Activated T-helper 1 cell treated with anti-CD3 and anti-CD28 coated beads, Interleukin-12 subunit alpha, Interleukin-12 subunit beta, Interleukin-2, Interleukin-4 antibody, amounts not matched to agents 30 ng/mL and 10 ng/mL and 1 ng/mL, durations not matched to agents 14 hours and 24 hours and 36 hours (primary cell): Measurements from ENCODE around the gene TLL2. TPM values are rescaled to one million over a fixed set of nuclear protein-coding genes. Genes with fewer than 3 reads are reported as not detected.

Source experiments
- DNase-seq: peaks from one replicate; pipeline ENCODE4 v3.0.0; 2021; ENCODE audit warnings: low spot score
- H3K27ac Mint-ChIP-seq: one replicate; pipeline ENCODE4 v1.8.0; 2021; ENCODE audit warnings: mild to moderate bottlenecking, mixed read lengths
- H3K27me3 Mint-ChIP-seq: one replicate; pipeline ENCODE4 v1.8.0; 2022; ENCODE audit warnings: mild to moderate bottlenecking, moderate library complexity, mixed read lengths; ENCODE audit not compliant: insufficient read depth
- H3K36me3 Mint-ChIP-seq: one replicate; pipeline ENCODE4 v1.8.0; 2021; ENCODE audit warnings: low read depth, mixed read lengths
- H3K4me1 Mint-ChIP-seq: one replicate; pipeline ENCODE4 v1.8.0; 2021; ENCODE audit warnings: low read depth, mixed read lengths
- H3K4me3 Mint-ChIP-seq: one replicate; pipeline ENCODE4 v1.8.0; 2021; ENCODE audit warnings: mild to moderate bottlenecking, moderate library complexity, mixed read lengths
- H3K9me3 Mint-ChIP-seq: one replicate; pipeline ENCODE4 v1.8.0; 2021; ENCODE audit warnings: mixed read lengths
- intact Hi-C: fragments of 100-400 bp; cut with micrococcal nuclease; formaldehyde crosslinking; loops from one replicate; pipeline ENCODE4 v1.15.1; 2024
- total RNA-seq: library from RNA; stranded (reverse); gene quantifications from 2 replicates; pipeline ENCODE4 v1.2.3, GENCODE V29; 2022

The TLL2 gene
- total RNA-seq, 1 donor from 2014 or later: not detected

DNA sequence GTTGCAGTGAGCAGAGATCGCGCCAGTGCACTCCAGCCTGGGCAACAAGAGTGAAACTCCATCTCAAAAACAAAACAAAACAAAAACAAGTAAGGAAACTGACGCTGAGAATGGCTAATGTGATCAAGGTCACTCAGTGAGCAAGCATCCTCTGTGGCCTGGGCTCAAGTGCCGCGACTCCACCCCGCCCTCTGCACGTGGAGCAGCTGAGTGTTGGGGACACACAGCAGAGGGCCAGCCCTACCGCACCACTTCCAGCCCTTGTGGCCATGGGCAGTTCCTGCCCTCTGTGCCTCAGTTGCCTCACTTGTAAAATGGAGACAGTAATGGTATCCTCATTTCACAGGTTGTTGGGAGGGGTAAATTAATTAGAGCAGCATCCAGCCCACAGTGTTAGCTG, 134.0 kb downstream of the TLL2 start:
- H3K9me3 Mint-ChIP-seq: no peaks in the 10 kb centered on the region
- H3K4me1 Mint-ChIP-seq: peaks cover 11% of the 10 kb centered on the region
- H3K27me3 Mint-ChIP-seq: peaks cover 14% of the 10 kb centered on the region
- H3K4me3 Mint-ChIP-seq: no peak overlapping the region
- H3K27ac Mint-ChIP-seq: no peak overlapping the region
- DNase-seq: no peak
- no peaks in the 10 kb centered on the region for H3K36me3 Mint-ChIP-seq
- intact Hi-C loops: loop anchor here (10.0 kb wide), 1 partner anchor 835 kb away; no protein-coding TSS in a partner anchor

DNA sequence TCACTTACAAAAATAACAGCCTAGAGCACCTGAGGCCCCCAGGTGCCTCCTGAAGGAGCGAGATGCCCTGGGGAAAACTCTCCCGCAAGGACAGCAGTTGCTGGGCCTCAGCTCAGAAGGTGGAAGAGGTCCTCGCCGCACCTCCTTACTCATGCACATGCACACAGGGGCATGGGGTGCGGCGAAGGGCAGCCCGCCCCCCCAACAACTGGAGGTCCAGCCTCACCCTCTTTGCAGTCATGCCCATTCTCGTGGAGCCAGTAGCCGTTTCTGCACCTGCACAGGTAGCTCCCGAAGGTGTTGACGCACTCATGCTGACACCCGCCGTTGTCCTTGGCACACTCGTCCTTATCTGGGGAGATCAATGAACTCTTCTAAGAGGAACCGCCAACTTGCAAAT, 135.0 kb downstream of the TLL2 start:
- peaks cover 18% of the 10 kb centered on the region for H3K4me1 Mint-ChIP-seq
- peaks cover 11% of the 10 kb centered on the region for H3K27me3 Mint-ChIP-seq
- no peak for DNase-seq
- H3K27ac Mint-ChIP-seq: no peak overlapping the region
- intact Hi-C loops: loop anchor here (10.0 kb wide), 1 partner anchor 836 kb away; no protein-coding TSS in a partner anchor
- H3K36me3 Mint-ChIP-seq: no peaks in the 10 kb centered on the region
- no peak overlapping the region for H3K4me3 Mint-ChIP-seq
- H3K9me3 Mint-ChIP-seq: no peaks in the 10 kb centered on the region

DNA sequence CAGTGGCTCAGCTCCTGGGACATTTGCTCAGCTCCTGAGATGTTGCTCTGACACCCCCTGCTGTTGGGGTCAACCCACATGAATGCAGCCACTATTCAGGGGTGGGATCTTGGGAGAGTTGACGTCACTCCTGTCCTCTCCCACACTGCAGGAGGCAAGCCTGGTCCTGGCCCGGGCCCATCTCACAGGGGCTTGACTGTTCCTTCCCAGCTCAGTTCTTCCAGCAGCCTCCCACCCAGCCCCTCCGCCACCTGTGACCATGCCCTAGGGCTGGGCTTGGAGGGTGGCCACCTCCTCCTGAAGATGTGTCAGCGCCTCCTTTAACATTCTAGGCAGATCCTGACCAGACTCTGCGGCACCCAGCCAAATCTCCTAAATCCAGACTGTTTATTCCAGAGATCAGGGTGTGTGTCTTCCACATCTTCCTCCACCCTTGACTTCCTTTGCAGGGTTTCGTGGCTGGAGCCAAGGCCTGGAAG, 135.9 kb downstream of the TLL2 start:
- no peak for DNase-seq
- Mint-ChIP-seq H3K27me3 (peaks cover 15% of the 10 kb centered on the region), H3K36me3 (no peaks in the 10 kb centered on the region), H3K9me3 (no peaks in the 10 kb centered on the region), H3K27ac (no peak overlapping the region), H3K4me3 (no peak overlapping the region), H3K4me1 (peaks cover 18% of the 10 kb centered on the region)
- intact Hi-C loops: loop anchor here (10.0 kb wide), 1 partner anchor 837 kb away; no protein-coding TSS in a partner anchor

DNA sequence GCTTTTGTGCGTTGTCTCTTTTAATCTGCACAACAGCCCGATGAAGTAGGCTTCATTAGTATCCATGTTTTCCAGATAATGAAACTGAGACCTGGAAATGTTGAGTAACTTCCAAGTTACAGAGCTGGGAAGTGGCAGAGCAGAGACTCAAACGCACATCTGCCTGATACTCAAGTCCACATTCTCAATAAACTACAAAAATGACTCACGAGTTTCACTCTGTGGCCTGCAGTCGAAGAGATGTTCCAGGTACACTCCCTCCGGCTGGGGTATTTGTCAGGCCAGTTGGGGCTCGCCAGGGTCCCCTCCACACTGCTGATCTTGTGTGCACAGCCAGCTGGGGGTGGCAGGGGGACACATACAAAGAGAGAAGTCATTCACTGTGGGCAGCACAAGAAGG, 137.2 kb downstream of the TLL2 start:
- peaks cover 18% of the 10 kb centered on the region for H3K4me1 Mint-ChIP-seq
- DNase-seq: no peak
- no peaks in the 10 kb centered on the region for H3K36me3 Mint-ChIP-seq
- no peaks in the 10 kb centered on the region for H3K9me3 Mint-ChIP-seq
- intact Hi-C loops: loop anchor here (10.0 kb wide), 1 partner anchor 838 kb away; no protein-coding TSS in a partner anchor
- H3K27ac Mint-ChIP-seq: no peak overlapping the region
- no peak overlapping the region for H3K4me3 Mint-ChIP-seq
- H3K27me3 Mint-ChIP-seq: peaks cover 13% of the 10 kb centered on the region

DNA sequence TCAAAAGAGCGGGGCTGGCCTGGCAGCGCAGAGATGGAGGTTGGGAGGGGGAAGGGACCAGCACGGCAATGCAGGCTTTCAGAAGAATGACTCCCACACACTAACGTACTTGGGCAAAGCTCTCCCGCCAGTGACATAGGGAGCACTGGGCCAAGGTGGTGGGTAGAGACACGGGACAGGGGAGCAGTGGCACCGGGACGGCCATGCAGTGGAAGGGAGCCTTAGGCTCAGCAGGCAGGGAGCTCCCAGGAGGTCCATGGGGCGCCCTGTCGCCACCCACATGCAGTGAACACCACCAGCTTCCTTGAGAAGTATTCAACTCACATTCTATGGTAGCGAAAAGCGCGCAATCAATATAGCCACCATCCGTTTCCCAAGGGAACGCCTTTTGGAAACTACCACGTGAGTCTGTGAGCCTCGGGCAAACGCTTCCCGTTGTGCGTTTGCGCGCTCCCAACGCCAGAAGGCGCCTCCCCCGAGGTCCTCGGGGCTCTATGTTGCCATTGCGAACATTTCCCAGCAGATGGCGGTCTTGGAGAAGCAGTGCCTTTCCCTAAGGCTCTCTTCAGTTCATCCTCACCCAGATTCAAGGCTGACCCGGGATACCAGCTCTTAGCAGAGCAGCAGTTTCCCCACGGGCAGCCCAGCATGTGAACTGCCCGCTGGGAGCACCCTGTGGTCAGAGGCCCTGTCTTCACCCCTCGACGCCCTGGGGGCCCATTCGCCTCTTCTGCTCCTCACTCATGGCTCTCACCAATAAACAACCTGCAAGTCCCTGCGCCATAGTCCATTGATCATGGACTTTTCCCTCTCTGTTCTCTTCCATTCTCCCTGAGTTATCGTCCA, 138.5 kb downstream of the TLL2 start:
- DNase-seq: peak; percentile 60
- Mint-ChIP-seq H3K4me1 (peaks cover 18% of the 10 kb centered on the region), H3K27me3 (peaks cover 13% of the 10 kb centered on the region), H3K36me3 (no peaks in the 10 kb centered on the region), H3K4me3 (peak overlapping the region; percentile 74), H3K27ac (no peak overlapping the region), H3K9me3 (no peaks in the 10 kb centered on the region)
- intact Hi-C loops: loop anchor here (2.0 to 10.0 kb wide), 3 partner anchors 136 to 840 kb away; partner anchors contain the start of gene LCOR

DNA sequence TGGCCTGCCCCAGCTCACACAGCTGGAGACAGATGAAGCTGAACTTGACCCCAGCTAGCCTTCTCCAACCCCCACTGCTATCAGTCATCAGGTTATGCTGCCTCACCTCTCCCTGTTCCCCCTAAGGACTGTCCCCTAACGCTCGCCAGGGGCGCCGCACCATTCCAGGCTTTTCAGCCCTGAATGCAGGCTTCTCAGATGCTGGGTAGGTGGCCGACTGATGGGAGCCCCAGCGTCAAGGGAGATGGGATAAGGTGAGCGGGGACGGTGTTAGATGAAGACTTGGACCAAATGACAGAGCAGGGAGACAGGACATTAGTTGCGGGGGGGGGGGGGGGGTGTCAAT, 139.1 kb downstream of the TLL2 start:
- intact Hi-C loops: loop anchor here (2.0 to 10.0 kb wide), 3 partner anchors 136 to 840 kb away; partner anchors contain the start of gene LCOR
- DNase-seq: no peak
- Mint-ChIP-seq H3K4me3 (peak overlapping the region; percentile 74), H3K27ac (no peak overlapping the region), H3K27me3 (peaks cover 13% of the 10 kb centered on the region), H3K36me3 (no peaks in the 10 kb centered on the region), H3K4me1 (peaks cover 18% of the 10 kb centered on the region), H3K9me3 (no peaks in the 10 kb centered on the region)

DNA sequence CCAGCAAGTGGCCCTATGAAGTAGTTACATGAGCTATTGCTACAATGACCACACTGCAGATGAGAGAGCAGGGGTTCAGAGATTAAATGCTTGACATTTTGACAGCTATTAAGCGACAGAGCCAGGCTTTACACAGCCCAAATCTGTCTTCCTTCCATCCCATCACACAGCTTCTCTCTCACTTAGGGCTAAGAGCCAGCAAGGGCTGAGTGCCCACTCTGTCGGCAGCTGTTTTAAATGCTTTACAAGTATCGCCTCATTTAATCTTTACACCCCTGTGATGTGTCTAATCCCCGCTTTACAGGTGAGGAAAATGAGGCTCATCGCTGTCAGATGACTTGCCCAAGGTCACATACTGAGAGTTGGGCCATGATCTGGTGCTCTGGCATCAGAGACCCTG, 139.7 kb downstream of the TLL2 start:
- Mint-ChIP-seq H3K36me3 (no peaks in the 10 kb centered on the region), H3K4me1 (peaks cover 18% of the 10 kb centered on the region), H3K27ac (no peak overlapping the region), H3K27me3 (peaks cover 13% of the 10 kb centered on the region), H3K4me3 (no peak overlapping the region), H3K9me3 (no peaks in the 10 kb centered on the region)
- no peak for DNase-seq
- intact Hi-C loops: loop anchor here (2.0 to 10.0 kb wide), 3 partner anchors 137 to 841 kb away; partner anchors contain the start of gene LCOR

DNA sequence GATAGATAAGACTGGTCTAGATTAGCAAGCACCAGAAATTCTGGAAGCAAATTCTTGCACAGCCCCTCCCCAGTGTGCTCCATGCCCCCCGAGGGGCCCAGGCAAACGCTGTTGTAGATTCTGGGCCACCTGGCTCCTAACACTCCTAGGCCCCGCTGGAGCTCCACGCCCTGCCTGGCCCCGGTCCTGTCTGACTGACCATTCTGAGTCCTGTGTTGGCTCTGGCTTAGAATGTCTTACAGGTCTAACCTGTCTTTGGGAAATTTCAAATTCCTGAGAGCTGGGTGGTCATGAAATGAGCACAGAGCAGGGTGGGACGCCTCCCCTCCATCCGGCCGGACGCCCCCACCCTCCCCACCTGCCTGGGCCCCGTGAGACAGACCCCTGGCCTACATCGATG, 142.4 kb downstream of the TLL2 start:
- Mint-ChIP-seq H3K9me3 (no peaks in the 10 kb centered on the region), H3K4me1 (peaks cover 18% of the 10 kb centered on the region), H3K4me3 (no peak overlapping the region), H3K36me3 (no peaks in the 10 kb centered on the region), H3K27me3 (peaks cover 11% of the 10 kb centered on the region), H3K27ac (no peak overlapping the region)
- no peak for DNase-seq
- intact Hi-C loops: loop anchor here (5.0 to 10.0 kb wide), 2 partner anchors 461 to 843 kb away; partner anchors contain the start of gene LCOR

DNA sequence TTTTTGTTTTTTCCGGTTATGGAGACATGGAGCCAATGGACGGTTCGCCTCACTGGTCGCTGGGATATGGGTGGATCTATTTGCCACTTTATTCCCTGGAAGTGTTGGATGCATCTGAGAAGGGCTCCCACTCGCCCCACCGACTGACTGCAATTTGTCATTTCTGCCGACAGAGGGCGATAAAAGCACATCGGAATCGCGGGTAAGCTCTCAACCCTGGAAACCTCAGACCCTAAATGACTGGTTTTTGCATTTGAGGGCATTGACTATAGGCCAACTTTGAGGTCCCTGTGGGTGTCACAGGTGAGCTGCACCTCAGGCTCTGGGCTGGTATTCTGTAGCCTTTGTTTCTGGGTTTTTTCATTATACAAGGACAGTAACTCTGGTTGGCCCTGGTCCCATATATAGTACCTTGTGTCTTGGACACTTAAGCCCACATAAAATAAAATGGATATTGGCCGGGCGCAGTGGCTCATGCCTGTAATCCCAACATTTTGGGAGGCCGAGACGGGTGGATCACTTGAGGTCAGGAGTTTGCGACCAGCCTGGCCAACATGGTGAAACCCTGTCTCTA, 143.1 kb downstream of the TLL2 start:
- Mint-ChIP-seq H3K27ac (no peak overlapping the region), H3K4me3 (no peak overlapping the region), H3K9me3 (no peaks in the 10 kb centered on the region), H3K36me3 (no peaks in the 10 kb centered on the region), H3K4me1 (peaks cover 16% of the 10 kb centered on the region), H3K27me3 (peaks cover 9% of the 10 kb centered on the region)
- peak; percentile 29 for DNase-seq
- intact Hi-C loops: loop anchor here (5.0 to 10.0 kb wide), 2 partner anchors 462 to 844 kb away; partner anchors contain the start of gene LCOR

DNA sequence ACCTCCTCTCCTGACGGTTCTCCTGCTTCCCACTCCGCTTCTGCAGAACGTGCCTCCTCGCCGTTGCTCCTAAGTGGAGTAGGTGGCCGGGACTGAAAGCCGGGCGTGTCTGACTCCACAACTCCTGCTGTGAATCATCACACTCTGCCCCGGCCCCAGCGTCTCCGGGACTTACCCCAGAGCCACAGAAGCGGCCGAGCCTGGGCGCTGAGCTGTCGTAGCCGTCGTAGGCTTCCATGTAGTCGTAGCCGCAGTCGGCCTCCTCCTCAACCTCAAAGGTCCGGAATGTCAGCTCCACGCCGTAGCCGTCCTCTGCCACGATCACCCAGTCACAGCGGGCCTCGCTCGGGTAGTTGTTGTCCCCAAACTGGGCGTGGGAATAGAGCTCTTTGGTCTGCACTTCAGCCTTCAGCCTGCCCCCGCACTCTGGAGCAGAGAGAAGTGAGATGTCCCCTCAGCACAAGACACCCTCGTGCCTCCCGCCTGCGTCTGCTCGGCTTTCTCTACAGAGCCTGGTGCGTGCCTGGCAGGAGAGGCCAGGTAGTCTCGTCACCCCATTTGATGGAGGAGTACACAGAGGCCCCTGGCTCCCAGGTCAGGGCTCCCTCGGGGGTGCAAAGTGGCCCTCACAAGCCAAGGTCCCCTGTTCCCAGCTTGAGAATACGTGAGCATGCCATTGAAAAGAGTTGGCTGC, 143.7 kb downstream of the TLL2 start:
- Mint-ChIP-seq H3K27ac (no peak overlapping the region), H3K4me3 (no peak overlapping the region), H3K36me3 (no peaks in the 10 kb centered on the region), H3K27me3 (peaks cover 5% of the 10 kb centered on the region), H3K9me3 (no peaks in the 10 kb centered on the region), H3K4me1 (peaks cover 10% of the 10 kb centered on the region)
- intact Hi-C loops: loop anchor here (5.0 to 10.0 kb wide), 2 partner anchors 462 to 845 kb away; partner anchors contain the start of gene LCOR
- no peak for DNase-seq

DNA sequence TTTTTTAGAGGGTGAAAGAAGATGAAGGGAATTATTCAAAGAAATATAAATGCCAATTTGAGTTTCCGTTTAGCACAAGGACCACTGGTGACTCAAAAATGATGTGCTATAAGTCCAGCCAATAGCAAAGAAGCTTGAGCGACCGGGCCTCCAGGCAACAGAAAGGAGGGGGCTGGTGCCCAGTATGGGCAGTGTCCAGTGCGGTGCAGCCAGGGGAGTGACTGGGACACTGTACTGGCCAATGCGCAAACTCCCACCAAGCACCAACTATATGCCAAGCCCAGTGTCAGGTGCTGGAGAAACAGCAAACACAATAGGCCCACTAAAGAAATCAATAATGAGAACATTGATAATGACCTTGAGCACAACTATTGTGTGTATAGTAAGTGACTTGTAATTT, 144.8 kb downstream of the TLL2 start:
- Mint-ChIP-seq H3K27me3 (peaks cover 5% of the 10 kb centered on the region), H3K4me3 (no peak overlapping the region), H3K36me3 (no peaks in the 10 kb centered on the region), H3K27ac (no peak overlapping the region), H3K9me3 (no peaks in the 10 kb centered on the region), H3K4me1 (no peaks in the 10 kb centered on the region)
- intact Hi-C loops: no loop called here
- DNase-seq: no peak

DNA sequence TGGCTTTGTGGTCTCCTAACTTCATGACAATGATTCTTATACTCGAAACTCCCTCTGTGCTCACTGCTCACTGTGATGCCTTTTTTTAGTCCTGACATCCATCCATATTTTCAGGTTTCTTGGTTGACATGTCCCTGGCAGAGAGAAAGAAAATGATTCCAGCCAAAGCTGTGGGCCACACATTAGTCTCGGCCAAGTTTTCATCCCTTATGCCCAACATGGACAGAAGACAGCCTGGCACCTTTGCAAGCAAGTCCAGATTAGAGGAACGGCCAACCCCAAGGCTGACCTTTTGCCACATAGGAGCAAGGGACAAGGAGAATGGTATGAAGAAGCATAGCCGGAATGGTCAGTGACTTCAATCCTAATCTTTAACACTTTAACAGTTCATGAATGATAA, 146.3 kb downstream of the TLL2 start:
- intact Hi-C loops: no loop called here
- no peak overlapping the region for H3K27ac Mint-ChIP-seq
- DNase-seq: no peak
- peaks cover 3% of the 10 kb centered on the region for H3K27me3 Mint-ChIP-seq
- no peaks in the 10 kb centered on the region for H3K9me3 Mint-ChIP-seq
- no peak overlapping the region for H3K4me3 Mint-ChIP-seq
- no peaks in the 10 kb centered on the region for H3K4me1 Mint-ChIP-seq
- H3K36me3 Mint-ChIP-seq: no peaks in the 10 kb centered on the region
